ENCODE results near the gene RAD9A. TPM values are rescaled to one million over a fixed set of nuclear protein-coding genes. Genes with fewer than 3 reads are reported as not detected.
"Not testable (repeated sequence)": the region's sequence is repeated elsewhere in the genome, so short reads cannot be mapped to it uniquely, and the experiment has no call there.

Gene RAD9A
- total and polyA plus RNA-seq, 3 experiments from 2014 or later, result 9.4 to 38.8 (median 36.8) TPM

DNA sequence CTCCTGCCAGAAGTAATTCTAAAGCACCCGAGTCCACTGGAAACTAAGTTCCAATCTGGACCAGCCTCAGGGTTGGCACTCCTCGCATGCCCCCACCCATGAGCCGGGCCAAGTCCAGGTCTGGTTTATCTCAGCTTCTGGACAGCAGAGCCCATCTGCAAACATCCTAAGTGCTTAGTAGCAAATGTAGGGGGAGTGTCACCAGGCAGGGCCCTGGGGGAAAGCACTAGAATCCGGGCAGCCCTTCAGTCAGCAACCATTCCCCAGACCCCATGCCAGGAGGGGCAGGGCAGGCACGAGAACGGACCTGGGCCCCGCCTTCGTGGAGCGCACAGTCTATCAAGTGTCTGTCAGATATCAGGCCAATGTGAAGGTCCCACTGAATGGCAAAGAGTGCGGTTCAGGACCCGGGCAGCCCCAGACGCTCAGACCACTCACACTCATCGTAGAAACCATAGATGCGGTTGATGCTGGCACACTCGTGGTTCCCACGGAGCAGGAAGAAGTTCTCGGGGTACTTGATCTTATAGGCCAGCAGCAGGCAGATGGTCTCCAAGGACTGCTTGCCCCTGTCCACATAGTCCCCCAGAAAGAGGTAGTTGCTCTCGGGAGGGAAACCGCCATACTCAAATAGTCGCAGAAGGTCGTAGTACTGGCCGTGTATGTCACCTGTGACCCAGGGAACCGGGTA, 8.6 kb downstream of the RAD9A start:
- CTCF ChIA-PET, result interaction anchor here (0.8 to 7.2 kb wide), 18 partner anchors 8 to 133 kb away, joined by 3 to 108 read pairs (median 12); partner anchors contain the start of genes AIP, ANKRD13D, CARNS1 and PITPNM1
- H3K4me1 Mint-ChIP-seq, result peaks cover 32 to 76% (median 48%) of the 10 kb centered on the region in 3 donors
- peak overlapping the region; percentile 88 for H3K4me3 ChIP-seq (ENCODE audit: low read length)

DNA sequence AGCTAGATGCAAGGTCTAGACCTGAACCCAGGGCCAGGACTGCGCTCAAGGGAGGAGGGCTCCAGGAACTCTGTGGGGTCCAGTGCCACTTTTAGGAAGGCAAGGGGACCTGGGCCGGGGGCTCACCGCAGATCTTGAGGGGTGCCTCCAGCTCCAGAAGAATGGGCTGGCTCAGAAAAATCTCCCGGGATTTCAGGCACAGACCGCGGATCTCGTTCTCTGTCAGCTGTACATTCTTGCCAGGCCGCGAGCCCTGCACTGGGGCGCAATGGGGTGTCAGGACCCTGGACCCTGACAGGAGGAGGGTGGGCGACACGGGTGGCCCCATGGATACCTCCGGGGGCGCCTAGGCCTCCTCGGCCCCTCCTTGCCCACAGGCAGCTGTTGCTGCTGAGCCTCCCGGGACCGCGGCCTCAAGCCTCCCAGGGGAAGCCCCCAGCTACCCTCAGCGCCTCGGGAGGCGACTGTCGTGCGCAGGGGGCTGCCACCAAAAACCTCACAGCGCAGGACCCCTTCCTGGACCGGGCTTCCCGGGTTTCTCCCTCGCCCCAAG, 9.2 kb downstream of the RAD9A start:
- peak overlapping the region; percentile 88 for H3K4me3 ChIP-seq (ENCODE audit: low read length)

More for the DNA sequence above, 8.6 kb downstream of the RAD9A start:
- Histone ChIP-seq H3K27ac (ENCODE audit: low read depth, low read length) (peak overlapping the region; percentile 87), H3K9me3 (ENCODE audit: low read length) (no peaks in the 10 kb centered on the region), H3K4me1 (ENCODE audit: insufficient read depth, low read length) (peaks cover 67% of the 10 kb centered on the region), H3K36me3 (ENCODE audit: insufficient read depth, low read length) (peaks cover 30% of the 10 kb centered on the region), H3K27me3 (ENCODE audit: insufficient read depth, low read length, poor library complexity, severe bottlenecking) (no peaks in the 10 kb centered on the region)
- H3K4me3 Mint-ChIP-seq, result peak overlapping the region; percentile 87 to 99 (median 90)
- peaks cover 4 to 65% (median 10%) of the 10 kb centered on the region in 3 donors for H3K36me3 Mint-ChIP-seq
- POLR2A ChIA-PET, result interaction anchor here (0.8 to 5.6 kb wide), 14 partner anchors 8 to 442 kb away, joined by 3 to 203 read pairs (median 8); partner anchors contain the start of genes AIP, CLCF1, PC and PITPNM1
- no peaks in the 10 kb centered on the region for H3K27me3 Mint-ChIP-seq
- no peaks in the 10 kb centered on the region for H3K9me3 Mint-ChIP-seq
- no peak for DNase-seq
- peak overlapping the region; percentile 78 to 98 (median 90) for H3K27ac Mint-ChIP-seq

DNA sequence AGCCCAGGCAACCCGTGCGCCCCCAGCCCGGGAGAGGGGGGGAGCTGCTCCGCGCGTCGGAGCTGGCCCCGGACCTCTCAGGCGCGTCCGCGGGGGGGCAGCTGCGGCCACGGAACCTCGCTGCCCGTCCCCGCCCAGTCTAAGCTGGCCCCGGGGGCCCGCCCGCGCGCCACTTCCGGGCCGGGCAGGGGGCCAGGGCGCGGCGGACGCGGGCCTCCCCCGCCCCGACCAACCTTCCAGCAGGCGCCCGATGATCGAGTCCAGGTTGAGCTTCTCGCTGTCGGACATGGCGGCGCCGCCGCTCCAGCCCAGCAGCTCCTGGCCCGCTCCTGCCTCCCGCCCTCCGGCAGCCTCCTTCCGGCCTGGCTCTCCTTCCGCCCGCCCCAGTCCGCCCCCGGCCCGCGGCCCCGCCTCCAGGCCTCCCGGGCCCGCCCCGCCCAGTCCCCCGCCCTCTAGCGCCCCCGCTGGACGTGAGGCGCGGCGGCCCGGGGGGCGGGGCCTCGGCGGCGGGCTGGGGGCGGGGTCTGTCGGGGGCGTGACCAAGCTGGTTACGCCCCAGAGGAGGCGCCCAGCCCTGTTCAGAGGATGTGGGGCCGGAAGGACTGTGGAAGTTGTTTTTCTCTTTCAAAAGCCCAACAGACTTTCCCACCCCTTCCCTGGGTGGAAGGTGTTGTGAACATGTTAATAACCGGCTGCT, 9.9 kb downstream of the RAD9A start, which contains the start of gene PPP1CA:
Gene PPP1CA, minus strand, starts transcription at position 364 of the 697 bp plus-strand sequence. Its CDS starts 76 bp downstream, at position 288.
- Mint-ChIP-seq H3K9me3 (no peaks in the 10 kb centered on the region), H3K4me3 (peak within 1 kb of the TSS; percentile 89 to 99 (median 95)), H3K27me3 (no peaks in the 10 kb centered on the region), H3K4me1 (peaks cover 40 to 82% (median 53%) of the 10 kb centered on the region in 3 donors), H3K27ac (peak within 1 kb of the TSS; percentile 78 to 98 (median 93)), H3K36me3 (peaks cover 4 to 67% (median 10%) of the 10 kb centered on the region in 3 donors)
- H3K27me3 ChIP-seq (ENCODE audit: insufficient read depth, low read length, poor library complexity, severe bottlenecking), result no peaks in the 10 kb centered on the region
- ChIA-PET POLR2A (interaction anchor here (0.7 to 5.6 kb wide), 24 partner anchors 9 to 443 kb away, joined by 3 to 203 read pairs (median 6); partner anchors contain the start of genes AIP, ANKRD13D, CLCF1 and CORO1B), CTCF (interaction anchor here (0.7 to 7.2 kb wide), 35 partner anchors 9 to 212 kb away, joined by 3 to 108 read pairs (median 5); partner anchors contain the start of genes AIP, ANKRD13D, CARNS1 and GPR152)
- peak within 1 kb of the TSS; percentile 88 for H3K4me3 ChIP-seq (ENCODE audit: low read length)
- peak within 1 kb of the TSS; percentile 87 for H3K27ac ChIP-seq (ENCODE audit: low read depth, low read length)
- peak; percentile 87 to 93 (median 92) for DNase-seq
- no peaks in the 10 kb centered on the region for H3K9me3 ChIP-seq (ENCODE audit: low read length)
- H3K4me1 ChIP-seq (ENCODE audit: insufficient read depth, low read length), result peaks cover 74% of the 10 kb centered on the region
- peaks cover 36% of the 10 kb centered on the region for H3K36me3 ChIP-seq (ENCODE audit: insufficient read depth, low read length)

More for the DNA sequence above, 9.2 kb downstream of the RAD9A start:
- ChIA-PET CTCF (interaction anchor here (0.7 to 7.2 kb wide), 33 partner anchors 9 to 213 kb away, joined by 3 to 108 read pairs (median 5); partner anchors contain the start of genes AIP, ANKRD13D, CARNS1 and GPR152), POLR2A (interaction anchor here (0.9 to 5.6 kb wide), 20 partner anchors 9 to 443 kb away, joined by 3 to 203 read pairs (median 7); partner anchors contain the start of genes AIP, CLCF1, CORO1B and PC)
- Histone ChIP-seq H3K4me1 (ENCODE audit: insufficient read depth, low read length) (peaks cover 73% of the 10 kb centered on the region), H3K9me3 (ENCODE audit: low read length) (no peaks in the 10 kb centered on the region), H3K27me3 (ENCODE audit: insufficient read depth, low read length, poor library complexity, severe bottlenecking) (no peaks in the 10 kb centered on the region), H3K27ac (ENCODE audit: low read depth, low read length) (peak overlapping the region; percentile 87), H3K36me3 (ENCODE audit: insufficient read depth, low read length) (peaks cover 36% of the 10 kb centered on the region)
- peaks cover 35 to 81% (median 51%) of the 10 kb centered on the region in 3 donors for H3K4me1 Mint-ChIP-seq
- no peaks in the 10 kb centered on the region for H3K9me3 Mint-ChIP-seq
- no peak for DNase-seq
- peak overlapping the region; percentile 78 to 98 (median 90) for H3K27ac Mint-ChIP-seq
- peak overlapping the region; percentile 87 to 99 (median 90) for H3K4me3 Mint-ChIP-seq
- no peaks in the 10 kb centered on the region for H3K27me3 Mint-ChIP-seq
- peaks cover 4 to 65% (median 10%) of the 10 kb centered on the region in 3 donors for H3K36me3 Mint-ChIP-seq

DNA sequence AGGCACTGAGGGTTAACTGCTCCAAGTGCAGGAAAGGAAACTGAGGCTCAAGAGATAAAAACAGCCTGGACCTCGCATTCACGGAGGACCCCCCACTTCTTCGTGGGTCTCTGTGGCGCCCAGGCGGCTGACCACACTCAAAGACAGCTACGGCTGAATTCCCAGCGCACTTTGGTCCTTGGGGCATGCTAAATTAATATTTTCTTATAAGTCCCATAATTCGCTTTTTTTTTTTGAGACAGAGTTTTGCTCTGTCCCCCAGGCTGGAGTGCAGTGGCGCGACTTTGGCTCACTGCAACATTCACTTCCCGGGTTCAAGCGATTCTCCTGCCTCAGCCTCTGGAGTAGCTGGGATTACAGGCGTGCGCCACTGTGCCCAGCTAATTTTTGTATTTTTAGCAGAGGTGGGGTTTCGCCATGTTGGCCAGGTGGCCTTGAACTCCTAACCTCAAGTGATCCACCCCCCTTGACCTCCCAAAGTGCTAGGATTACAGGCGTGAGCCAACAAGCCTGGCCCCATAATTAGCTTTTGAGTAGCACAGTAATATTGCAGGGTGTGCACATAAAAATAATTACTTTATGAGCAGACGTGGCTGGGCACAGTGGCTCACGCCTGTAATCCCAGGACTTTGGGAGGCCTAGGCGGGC, 10.5 kb downstream of the RAD9A start:
- H3K27me3 ChIP-seq (ENCODE audit: insufficient read depth, low read length, poor library complexity, severe bottlenecking); H3K27me3 Mint-ChIP-seq; H3K9me3 ChIP-seq (ENCODE audit: low read length); H3K9me3 Mint-ChIP-seq: not testable (repeated sequence)
- Histone ChIP-seq H3K36me3 (ENCODE audit: insufficient read depth, low read length) (peaks cover 35% of the 10 kb centered on the region), H3K27ac (ENCODE audit: low read depth, low read length) (peak overlapping the region; percentile 73), H3K4me3 (ENCODE audit: low read length) (peak overlapping the region; percentile 82), H3K4me1 (ENCODE audit: insufficient read depth, low read length) (peaks cover 74% of the 10 kb centered on the region)
- ChIA-PET CTCF (interaction anchor here (1.1 to 7.2 kb wide), 26 partner anchors 10 to 212 kb away, joined by 3 to 108 read pairs (median 6); partner anchors contain the start of genes AIP, ANKRD13D, CARNS1 and CDK2AP2), POLR2A (interaction anchor here (0.7 to 5.6 kb wide), 23 partner anchors 10 to 212 kb away, joined by 3 to 203 read pairs (median 8); partner anchors contain the start of genes AIP, ANKRD13D, CORO1B and POLD4)
- peaks cover 41 to 82% (median 55%) of the 10 kb centered on the region in 3 donors for H3K4me1 Mint-ChIP-seq
- peak overlapping the region; percentile 72 to 97 (median 86) for H3K27ac Mint-ChIP-seq
- peaks cover 6 to 69% (median 9%) of the 10 kb centered on the region in 3 donors for H3K36me3 Mint-ChIP-seq
- H3K4me3 Mint-ChIP-seq, result peak overlapping the region; percentile 79 to 99 (median 95)
- DNase-seq, result peak in 1 of 5 donors; percentile 47

DNA sequence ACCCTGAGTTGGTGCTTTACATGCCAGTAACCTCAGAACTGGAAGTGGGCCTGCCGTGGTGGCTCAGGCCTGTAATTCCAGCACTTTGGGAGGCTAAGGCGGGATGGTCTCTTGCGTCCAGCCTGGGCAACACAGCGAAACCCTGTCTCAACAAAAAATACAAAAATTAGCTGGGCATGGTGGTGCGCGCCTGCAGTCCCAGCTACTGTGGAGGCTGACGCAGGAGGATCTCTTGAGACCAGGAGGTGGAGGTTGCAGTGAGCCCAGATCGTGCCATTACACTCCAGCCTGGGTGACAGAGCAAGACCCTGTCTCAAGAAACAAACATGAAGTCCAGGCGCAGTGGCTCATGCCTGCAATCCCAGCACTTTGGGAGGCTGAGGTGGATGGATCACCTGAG, 11.3 kb downstream of the RAD9A start:
- H3K27me3 Mint-ChIP-seq; H3K9me3 ChIP-seq (ENCODE audit: low read length); DNase-seq; H3K27me3 ChIP-seq (ENCODE audit: insufficient read depth, low read length, poor library complexity, severe bottlenecking); H3K9me3 Mint-ChIP-seq: not testable (repeated sequence)
- H3K27ac ChIP-seq (ENCODE audit: low read depth, low read length), result peak overlapping the region; percentile 67
- H3K36me3 ChIP-seq (ENCODE audit: insufficient read depth, low read length), result peaks cover 27% of the 10 kb centered on the region
- peak overlapping the region; percentile 95 to 99 (median 98) for H3K4me3 Mint-ChIP-seq
- H3K4me1 ChIP-seq (ENCODE audit: insufficient read depth, low read length), result peaks cover 75% of the 10 kb centered on the region
- H3K36me3 Mint-ChIP-seq, result peaks cover 8 to 67% (median 9%) of the 10 kb centered on the region in 3 donors
- ChIA-PET POLR2A (interaction anchor here (0.5 to 5.6 kb wide), 18 partner anchors 10 to 1842 kb away, joined by 3 to 203 read pairs (median 9); partner anchors contain the start of genes AIP, POLD4, PTPRCAP and RAD9A), CTCF (interaction anchor here (1.3 to 5.7 kb wide), 13 partner anchors 11 to 104 kb away, joined by 3 to 108 read pairs (median 14); partner anchors contain the start of genes AIP, CARNS1, CDK2AP2 and PITPNM1)
- peaks cover 43 to 82% (median 56%) of the 10 kb centered on the region in 3 donors for H3K4me1 Mint-ChIP-seq
- H3K27ac Mint-ChIP-seq, result peak overlapping the region; percentile 82 to 99 (median 93)
- peak overlapping the region; percentile 82 for H3K4me3 ChIP-seq (ENCODE audit: low read length)

DNA sequence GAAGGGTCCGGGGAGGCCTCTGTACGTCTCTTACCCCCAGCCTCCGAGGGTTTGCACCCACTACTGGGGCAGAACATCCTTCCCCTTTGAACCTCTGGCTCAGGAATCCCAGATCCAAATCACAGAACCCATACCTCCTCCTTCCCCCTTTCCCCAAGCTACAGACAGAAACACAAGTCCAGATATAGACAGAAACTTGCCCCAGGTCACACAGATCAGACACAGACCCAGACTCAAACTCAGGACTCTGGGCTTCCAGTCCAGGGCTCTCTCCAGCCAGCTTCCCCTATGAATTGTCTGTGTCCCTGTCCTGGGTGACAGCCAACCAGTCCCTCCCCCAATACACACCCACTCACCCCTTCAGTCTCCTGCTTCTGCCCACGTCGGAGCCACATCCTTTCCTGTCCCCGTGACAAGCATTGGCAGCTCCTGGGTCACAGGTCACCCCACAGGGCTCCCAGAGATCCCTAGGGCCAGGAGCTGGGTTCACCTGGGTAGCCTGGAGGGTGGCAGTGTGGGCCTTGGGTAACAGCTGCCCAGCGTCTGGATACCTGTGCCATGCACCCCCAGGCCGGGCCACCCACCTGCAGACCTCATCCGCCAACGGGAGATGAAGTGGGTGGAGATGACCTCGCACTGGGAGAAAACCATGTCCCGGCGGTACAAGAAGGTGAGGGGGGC, 12.9 kb downstream of the RAD9A start:
- Histone ChIP-seq H3K27ac (ENCODE audit: low read depth, low read length) (peak overlapping the region; percentile 67), H3K4me1 (ENCODE audit: insufficient read depth, low read length) (peaks cover 82% of the 10 kb centered on the region), H3K27me3 (ENCODE audit: insufficient read depth, low read length, poor library complexity, severe bottlenecking) (no peaks in the 10 kb centered on the region), H3K9me3 (ENCODE audit: low read length) (no peaks in the 10 kb centered on the region), H3K36me3 (ENCODE audit: insufficient read depth, low read length) (peaks cover 12% of the 10 kb centered on the region), H3K4me3 (ENCODE audit: low read length) (peak overlapping the region; percentile 82)
- Mint-ChIP-seq H3K27me3 (peaks cover 0 to 2% of the 10 kb centered on the region in 2 donors), H3K27ac (peak overlapping the region; percentile 72 to 99 (median 94)), H3K4me1 (peaks cover 52 to 82% (median 60%) of the 10 kb centered on the region in 3 donors), H3K9me3 (no peaks in the 10 kb centered on the region), H3K36me3 (peaks cover 6 to 62% (median 9%) of the 10 kb centered on the region in 3 donors), H3K4me3 (peak overlapping the region; percentile 95 to 99 (median 98))
- CTCF ChIA-PET, result interaction anchor here (0.6 to 5.7 kb wide), 13 partner anchors 12 to 103 kb away, joined by 3 to 108 read pairs (median 4); partner anchors contain the start of genes AIP, CARNS1, CDK2AP2 and PTPRCAP
- POLR2A ChIA-PET, result interaction anchor here (0.5 to 5.6 kb wide), 14 partner anchors 9 to 137 kb away, joined by 3 to 203 read pairs (median 10); partner anchors contain the start of genes AIP, CORO1B, POLD4 and PTPRCAP
- DNase-seq, result peak in 4 of 5 donors; percentile 49 to 75 (median 63)

Data from CD8-positive, alpha-beta memory T cell (primary cell).